Endodermal cell (in vitro differentiated cells): Measurements from ENCODE around the gene FAM216A. TPM values are rescaled to one million over a fixed set of nuclear protein-coding genes. Genes with fewer than 3 reads are reported as not detected.

Experiments used
- DNase-seq: peaks from one replicate; pipeline ENCODE4 v3.0.0-alpha.2; 2017
- H3K27ac ChIP-seq: 2 replicates; pipeline ENCODE4 v1.5.1; 2013; ENCODE audit warnings: mild to moderate bottlenecking, low read depth, low read length, moderate library complexity
- H3K27me3 ChIP-seq: 2 replicates; pipeline ENCODE4 v1.6.1; 2013; ENCODE audit warnings: mild to moderate bottlenecking, low read length, moderate library complexity; ENCODE audit not compliant: insufficient read depth, control insufficient read depth, poor library complexity, severe bottlenecking
- H3K36me3 ChIP-seq: 2 replicates; pipeline ENCODE4 v1.7.0; 2013; ENCODE audit warnings: mild to moderate bottlenecking, low read length, moderate library complexity; ENCODE audit not compliant: control insufficient read depth, insufficient read depth
- H3K4me1 ChIP-seq: one replicate; pipeline ENCODE4 v1.7.0; 2013; ENCODE audit warnings: low read length; ENCODE audit not compliant: control insufficient read depth, insufficient read depth
- H3K4me3 ChIP-seq: 2 replicates; pipeline ENCODE4 v1.5.1; 2013; ENCODE audit warnings: mild to moderate bottlenecking, low read length, moderate library complexity
- H3K9ac ChIP-seq: 2 replicates; pipeline ENCODE4 v1.6.1; 2013; ENCODE audit warnings: mild to moderate bottlenecking, low read length, moderate library complexity; ENCODE audit not compliant: poor library complexity, severe bottlenecking; ENCODE audit errors: extremely low read depth
- H3K9me3 ChIP-seq: 2 replicates; pipeline ENCODE4 v1.6.1; 2013; ENCODE audit warnings: mild to moderate bottlenecking, low read length, moderate library complexity; ENCODE audit not compliant: control insufficient read depth
- H3K27ac Mint-ChIP-seq: 2 replicates; pipeline ENCODE4 v1.8.0; 2020; ENCODE audit warnings: mixed read lengths
- H3K27me3 Mint-ChIP-seq: 2 replicates; pipeline ENCODE4 v1.8.0; 2021; ENCODE audit warnings: mild to moderate bottlenecking, mixed read lengths; ENCODE audit not compliant: insufficient read depth
- H3K36me3 Mint-ChIP-seq: 2 replicates; pipeline ENCODE4 v1.8.0; 2020; ENCODE audit warnings: low read depth, mixed read lengths
- H3K4me1 Mint-ChIP-seq: 2 replicates; pipeline ENCODE4 v1.8.0; 2020; ENCODE audit warnings: mixed read lengths
- H3K4me3 Mint-ChIP-seq: 2 replicates; pipeline ENCODE4 v1.8.0; 2020; ENCODE audit warnings: mild to moderate bottlenecking, moderate library complexity, mixed read lengths
- H3K9me3 Mint-ChIP-seq: 2 replicates; pipeline ENCODE4 v1.8.0; 2020; ENCODE audit warnings: mild to moderate bottlenecking, mixed read lengths
- CTCF ChIP-seq: fragments of 200-600 bp; sonication (generic); conservative IDR thresholded peaks from 2 replicates; pipeline ENCODE4 v1.5.0; 2021; ENCODE audit warnings: antibody characterized with exemption, mild to moderate bottlenecking
- WGBS, 2 experiments: methylation state at CpG; one replicate each; pipeline versions ENCODE4 v1.1.5 to v1.1.7; 2013; ENCODE audit warnings: missing lambda C conversion rate in 2 of 2, mixed read lengths in 1 of 2; ENCODE audit not compliant: insufficient coverage in 1 of 2, insufficient read length in 1 of 2; 5-methylcytosine and 5-hydroxymethylcytosine counted together
- total RNA-seq, 2 donors: library from RNA; stranded (reverse); fragmentation: NEBNext Ultra II Directional in 1 of 2; extraction: Animal tissue kit (Norgen Biotek cat#: 25700) in 1 of 2; gene quantifications; 2 replicates in 1 of 2; 3 replicates in 1 of 2; pipeline ENCODE4 v1.2.1, GENCODE V29; 2021

Gene FAM216A
- total RNA-seq, 2 donors from 2014 or later, result 5.5 to 7.2 TPM

GRCh38 chr12:110532644-110533043 is 64.0 kb downstream of the FAM216A start:
- Mint-ChIP-seq H3K36me3 (peaks cover 29% of the 10 kb centered on the region), H3K9me3 (no peaks in the 10 kb centered on the region), H3K4me3 (no peak overlapping the region), H3K27ac (no peak overlapping the region), H3K27me3 (no peaks in the 10 kb centered on the region), H3K4me1 (peaks cover 8% of the 10 kb centered on the region)
- H3K36me3 ChIP-seq, result peaks cover 31% of the 10 kb centered on the region
- H3K4me1 ChIP-seq, result peaks cover 9% of the 10 kb centered on the region
- H3K4me3 ChIP-seq, result no peak overlapping the region
- H3K9ac ChIP-seq, result no peak overlapping the region
- no peak overlapping the region for H3K27ac ChIP-seq
- H3K27me3 ChIP-seq, result no peaks in the 10 kb centered on the region
- DNase-seq, result no peak
- no peaks in the 10 kb centered on the region for H3K9me3 ChIP-seq
- WGBS, 2 experiments, result 92 to 96% methylated on average over 3 of the region's 3 CpGs
- TF ChIP-seq CTCF, result no peak

GRCh38 chr12:110533607-110534006 is 65.0 kb downstream of the FAM216A start:
- Mint-ChIP-seq H3K27me3 (no peaks in the 10 kb centered on the region), H3K36me3 (peaks cover 33% of the 10 kb centered on the region), H3K4me1 (peaks cover 8% of the 10 kb centered on the region), H3K4me3 (no peak overlapping the region), H3K27ac (peak overlapping the region; percentile 74), H3K9me3 (no peaks in the 10 kb centered on the region)
- no peaks in the 10 kb centered on the region for H3K27me3 ChIP-seq
- WGBS, 2 experiments, result 82 to 94% methylated on average over 3 to 5 of the region's 6 CpGs
- peak overlapping the region; percentile 21 for H3K9ac ChIP-seq
- peaks cover 9% of the 10 kb centered on the region for H3K4me1 ChIP-seq
- peak; percentile 43 for DNase-seq
- H3K36me3 ChIP-seq, result peaks cover 39% of the 10 kb centered on the region
- no peak for TF ChIP-seq CTCF
- H3K27ac ChIP-seq, result no peak overlapping the region
- no peaks in the 10 kb centered on the region for H3K9me3 ChIP-seq
- H3K4me3 ChIP-seq, result peak overlapping the region; percentile 7

- Mint-ChIP-seq H3K27ac (no peak overlapping the region), H3K9me3 (no peaks in the 10 kb centered on the region), H3K4me3 (no peak overlapping the region), H3K4me1 (peaks cover 8% of the 10 kb centered on the region), H3K36me3 (peaks cover 32% of the 10 kb centered on the region), H3K27me3 (no peaks in the 10 kb centered on the region)
- DNase-seq, result no peak
- Histone ChIP-seq H3K4me3 (no peak overlapping the region), H3K9me3 (no peaks in the 10 kb centered on the region), H3K4me1 (peaks cover 9% of the 10 kb centered on the region), H3K27me3 (no peaks in the 10 kb centered on the region), H3K27ac (no peak overlapping the region), H3K36me3 (peaks cover 50% of the 10 kb centered on the region), H3K9ac (no peak overlapping the region)
- no peak for TF ChIP-seq CTCF
- WGBS, 2 experiments, result 82 to 98% methylated on average over 2 to 6 of the region's 6 CpGs
Measured at GRCh38 chr12:110534811-110535210, 66.2 kb downstream of the FAM216A start.
